Medulla oblongata (tissue), 1 donor: Measurements from ENCODE around the gene AP1M1.
A peak's percentile ranks its signal among the peaks of the same experiment; 100 is the strongest.

Source experiments
- DNase-seq: peaks from one replicate; pipeline ENCODE4 v3.0.0-alpha.2; 2015; ENCODE audit errors: extremely low spot score

The AP1M1 gene

DNA sequence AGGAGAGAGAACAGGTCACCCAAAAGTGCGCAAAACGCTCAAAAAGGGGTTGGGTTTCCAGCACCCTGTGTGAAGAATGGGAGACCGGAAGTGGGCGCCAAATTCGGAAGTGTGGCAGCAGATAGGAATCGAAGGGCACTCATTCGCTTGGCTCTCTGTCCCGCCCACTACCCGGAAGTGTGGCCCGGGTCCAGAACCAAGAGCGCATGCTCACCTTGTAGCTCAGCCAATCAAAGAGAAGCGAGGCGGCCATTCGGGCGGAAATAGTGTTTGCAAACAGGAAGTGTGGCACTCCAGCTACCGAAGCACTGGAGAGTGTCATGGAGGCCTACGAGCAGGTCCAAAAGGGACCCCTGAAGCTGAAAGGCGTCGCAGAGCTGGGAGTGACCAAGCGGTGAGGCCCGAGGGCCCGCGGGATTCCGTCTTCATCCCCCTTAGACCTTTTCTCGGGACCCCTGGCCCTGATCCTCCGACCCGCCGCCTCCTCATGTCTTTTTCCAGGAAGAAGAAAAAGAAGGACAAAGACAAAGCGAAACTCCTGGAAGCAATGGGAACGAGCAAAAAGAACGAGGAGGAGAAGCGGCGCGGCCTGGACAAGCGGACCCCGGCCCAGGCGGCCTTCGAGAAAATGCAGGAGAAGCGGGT lies 12.5 kb upstream of the AP1M1 start, which contains the start of gene FAM32A:
FAM32A (plus strand) TSS at position 288 of the 645 bp plus-strand sequence; CDS start at position 321, 33 bp downstream.
- DNase-seq, result peak; percentile 99

GRCh38 chr19:16185768-16186123 lies 12.0 kb upstream of the AP1M1 start:
- DNase-seq, result peak; percentile 29

DNA sequence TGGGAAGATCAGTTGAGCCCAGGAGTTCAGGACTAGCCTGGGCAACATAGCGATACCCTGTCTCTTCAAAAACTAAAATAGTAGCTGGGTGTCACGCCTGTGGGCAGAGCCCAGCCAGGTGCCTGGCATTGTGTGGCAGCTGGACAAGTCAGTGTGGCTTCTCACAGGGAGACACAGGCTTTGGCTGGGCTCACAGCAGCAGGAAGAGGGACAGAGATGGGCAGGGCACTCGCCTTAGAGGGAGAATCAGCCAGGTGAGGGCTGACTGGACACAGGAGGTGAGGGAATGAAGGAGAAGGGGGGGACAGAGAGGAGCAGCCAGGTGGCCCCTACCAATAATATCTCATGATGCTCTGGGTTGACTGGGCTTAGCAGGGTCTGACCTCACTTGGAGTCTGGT lies 9.2 kb upstream of the AP1M1 start:
- DNase-seq, result no peak

GRCh38 chr19:16190198-16190597 lies 7.5 kb upstream of the AP1M1 start:
- DNase-seq, result no peak

- DNase-seq, result no peak
These were observed 7.0 kb upstream of the AP1M1 start for GRCh38 chr19:16190736-16191135.

DNA sequence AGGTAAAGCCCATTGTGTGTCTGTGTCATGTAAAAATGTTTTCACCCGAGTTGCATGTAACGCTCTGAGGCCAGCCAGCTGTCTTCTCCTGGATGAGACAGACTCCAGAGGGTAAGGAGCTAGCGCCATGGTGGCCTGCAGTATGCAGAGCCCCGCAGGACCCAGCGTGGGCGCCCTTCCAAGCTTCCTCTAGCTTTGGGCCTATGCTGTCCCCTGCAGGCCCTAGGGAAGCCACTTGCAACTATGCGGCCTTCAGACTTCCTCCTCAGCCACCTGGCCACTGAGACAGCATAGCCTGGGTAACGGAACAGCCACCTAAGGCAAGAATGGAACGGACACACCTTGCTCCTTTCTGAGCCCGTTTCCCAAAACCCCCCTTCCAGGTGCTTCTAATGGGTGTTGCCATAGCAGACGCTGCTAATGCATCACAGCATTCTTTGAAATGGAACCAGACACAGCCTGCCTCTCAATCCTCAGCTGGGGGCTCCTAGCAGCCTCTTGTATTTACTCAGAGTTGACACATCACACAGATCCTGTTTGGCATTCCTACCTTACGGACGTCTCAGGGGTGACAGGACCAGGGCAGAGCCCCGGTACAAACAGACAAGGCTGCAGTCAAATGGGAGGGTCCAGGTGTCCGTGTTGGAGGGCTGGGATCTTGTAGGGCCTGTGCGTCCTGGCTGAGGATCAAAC lies 6.3 kb upstream of the AP1M1 start:
- no peak for DNase-seq

DNA sequence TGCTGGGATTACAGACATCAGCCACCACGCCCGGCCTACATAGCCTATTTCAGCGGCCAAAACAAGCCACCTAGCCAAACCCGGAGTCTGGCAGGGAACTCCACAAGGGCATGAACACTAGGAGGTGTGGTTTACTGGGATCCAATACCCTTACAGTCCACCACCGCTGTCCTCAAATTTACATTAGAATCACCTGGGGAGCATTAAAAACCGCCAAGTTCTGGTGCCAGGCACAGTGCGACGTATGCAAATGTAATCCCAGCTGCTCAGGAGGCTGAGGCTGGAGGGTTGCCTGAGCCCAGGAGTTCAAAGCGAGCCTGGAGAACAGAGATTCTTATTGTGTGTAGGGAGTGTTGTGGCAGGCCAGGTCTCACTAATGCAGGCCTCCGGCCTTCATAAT lies 4.2 kb upstream of the AP1M1 start:
- DNase-seq, result no peak

- DNase-seq, result no peak
These were observed 506 bp upstream of the AP1M1 start for GRCh38 chr19:16197188-16197621.

DNA sequence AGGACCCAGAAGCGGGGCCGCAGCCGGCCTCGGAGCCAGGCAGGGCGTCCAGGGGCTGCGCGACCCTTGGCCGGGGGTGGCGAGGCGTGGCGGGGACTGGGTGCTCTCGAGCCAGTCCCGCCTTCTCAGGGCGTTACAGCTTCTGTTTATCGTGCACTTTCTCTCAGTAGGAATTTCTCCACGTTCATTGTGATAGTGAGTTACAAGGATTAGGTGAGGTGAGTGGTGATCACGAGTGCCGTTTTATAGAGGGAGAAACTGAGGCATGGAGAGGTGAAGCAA lies 600 bp downstream of the AP1M1 start:
- DNase-seq, result no peak

GRCh38 chr19:16199275-16199932 lies 1.7 kb downstream of the AP1M1 start:
- no peak for DNase-seq

GRCh38 chr19:16200038-16201010 lies 2.6 kb downstream of the AP1M1 start:
- DNase-seq, result no peak

- no peak for DNase-seq
These were observed 3.3 kb downstream of the AP1M1 start for GRCh38 chr19:16201011-16201391.

DNA sequence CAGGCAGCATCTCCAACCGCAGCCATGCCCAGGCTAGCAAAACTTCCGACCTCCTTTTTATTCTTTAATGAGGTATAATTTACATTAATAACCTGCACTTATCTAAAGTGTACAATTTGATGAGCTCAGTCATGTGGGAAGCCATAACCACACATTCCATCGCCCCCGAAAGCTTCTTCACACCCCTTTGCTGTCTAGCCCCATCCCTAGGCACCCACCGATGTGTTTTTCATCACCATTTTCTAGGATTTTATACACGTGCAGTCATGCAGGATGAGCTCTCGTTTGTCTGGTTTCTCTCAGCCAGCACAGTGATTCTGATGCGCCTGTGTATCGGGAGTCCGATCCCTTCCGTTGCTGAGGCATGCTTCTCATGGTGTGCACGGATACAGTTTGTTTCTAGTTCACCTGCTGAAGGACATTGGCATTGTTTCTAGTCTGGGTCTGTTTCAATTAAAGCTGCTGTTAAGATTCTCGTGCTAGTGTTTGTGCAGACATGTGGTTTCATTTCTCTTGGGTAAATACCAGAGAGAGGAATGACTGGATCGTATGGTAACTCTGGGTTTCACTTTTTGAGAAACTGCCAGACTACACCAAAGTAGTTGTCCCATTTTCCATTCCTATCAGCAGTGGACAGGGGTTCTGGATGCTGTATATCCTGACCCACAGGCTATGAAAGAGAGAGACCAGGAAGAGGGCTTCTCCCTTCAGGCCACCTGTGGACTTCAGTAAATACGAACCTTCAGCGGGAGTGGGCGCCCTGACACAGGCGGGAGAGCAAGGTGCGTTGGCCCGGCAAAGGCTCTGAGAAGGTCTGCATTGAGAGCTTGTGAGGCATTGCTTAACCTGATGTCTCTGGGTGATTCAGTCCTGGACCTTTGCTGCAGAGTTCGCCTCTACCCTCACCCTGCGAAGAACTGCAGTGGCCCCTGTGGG lies 4.9 kb downstream of the AP1M1 start:
- no peak for DNase-seq

DNA sequence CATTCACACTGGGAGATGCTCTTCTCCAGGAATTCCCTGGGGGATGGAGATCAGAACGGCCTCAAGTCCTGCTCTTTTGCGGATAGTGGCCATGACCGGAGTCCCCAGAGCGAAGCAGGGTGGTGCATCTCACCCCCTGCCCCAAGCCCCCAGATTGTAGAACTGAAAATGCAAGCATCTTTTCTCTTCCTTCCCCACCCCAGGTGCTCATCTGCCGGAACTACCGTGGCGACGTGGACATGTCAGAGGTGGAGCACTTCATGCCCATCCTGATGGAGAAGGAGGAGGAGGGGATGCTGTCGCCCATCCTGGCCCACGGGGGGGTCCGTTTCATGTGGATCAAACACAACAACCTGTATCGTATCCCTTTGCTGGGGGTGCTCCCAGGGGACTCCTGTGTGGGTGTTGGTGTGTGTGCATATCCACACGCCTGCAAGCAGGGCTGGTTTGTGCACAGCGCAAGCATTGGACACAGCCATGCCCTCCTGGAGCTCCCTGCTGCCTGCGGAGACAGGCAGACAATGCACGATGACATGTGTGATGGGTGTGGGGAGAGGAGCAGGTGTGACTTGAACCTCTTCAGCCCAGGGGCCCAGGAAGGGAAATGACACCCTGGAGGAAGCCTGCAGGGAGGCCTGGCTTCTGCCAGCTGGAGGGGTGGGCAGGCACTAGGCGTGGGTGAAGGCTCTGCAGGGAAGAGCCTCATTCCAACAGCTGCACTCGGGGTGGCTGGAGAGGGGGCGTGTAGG lies 5.7 kb downstream of the AP1M1 start:
- DNase-seq, result no peak

DNA sequence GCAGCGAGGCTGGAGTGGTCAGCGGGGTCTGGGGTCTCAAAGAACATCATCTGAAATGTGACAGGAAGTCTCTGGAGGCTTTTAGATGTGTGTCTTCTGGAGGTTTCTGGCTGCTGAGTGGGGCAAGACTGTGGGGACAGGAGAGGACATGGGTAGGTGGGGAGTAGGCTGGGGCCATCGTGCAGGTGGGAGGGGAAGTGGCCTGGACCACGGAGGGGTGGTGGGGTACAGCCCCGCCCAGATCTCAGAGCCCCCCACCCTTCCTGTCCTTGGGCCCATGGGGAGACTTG lies 6.2 kb downstream of the AP1M1 start:
- DNase-seq, result no peak

DNA sequence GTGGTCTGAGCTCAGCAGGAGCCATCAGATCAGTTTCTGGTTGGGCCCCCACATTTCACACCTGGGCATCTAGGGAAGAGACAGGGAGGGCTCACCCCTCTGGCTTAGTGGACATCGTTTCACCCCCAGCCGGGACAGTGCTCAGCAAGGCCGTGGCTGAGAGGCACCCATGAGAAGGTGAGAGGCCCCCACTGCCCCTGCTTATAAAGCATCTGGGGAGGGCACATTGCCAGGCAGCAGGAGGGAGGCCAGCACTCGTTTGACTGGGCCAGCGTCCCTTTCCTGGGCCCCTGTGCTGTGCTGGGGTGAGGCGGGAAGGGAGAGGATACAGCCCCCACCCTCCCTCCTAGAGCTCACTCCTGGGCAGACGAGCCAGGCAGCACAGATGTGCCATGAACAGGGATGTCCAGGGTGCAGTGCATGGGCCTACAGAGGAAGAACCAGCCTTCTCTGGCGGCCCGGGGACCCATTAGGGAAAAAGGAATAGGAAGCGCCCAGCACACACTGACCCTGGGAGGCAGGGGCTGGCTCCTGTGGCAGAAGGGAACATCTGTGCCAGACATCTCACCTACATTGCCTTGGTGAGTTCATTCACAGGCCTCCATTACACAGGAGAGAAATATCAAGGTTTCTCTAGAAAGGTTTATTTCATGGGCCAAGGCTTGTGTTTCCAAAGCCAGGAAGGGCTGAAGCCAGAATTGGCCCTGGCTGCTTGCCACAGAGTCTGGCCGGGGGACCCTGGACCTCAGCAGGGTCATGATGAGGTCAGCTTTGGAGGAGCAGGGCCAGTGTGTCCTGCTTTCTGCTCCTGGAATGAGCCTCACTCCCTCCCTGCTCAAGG lies 7.7 kb downstream of the AP1M1 start:
- peak; percentile 26 for DNase-seq

DNA sequence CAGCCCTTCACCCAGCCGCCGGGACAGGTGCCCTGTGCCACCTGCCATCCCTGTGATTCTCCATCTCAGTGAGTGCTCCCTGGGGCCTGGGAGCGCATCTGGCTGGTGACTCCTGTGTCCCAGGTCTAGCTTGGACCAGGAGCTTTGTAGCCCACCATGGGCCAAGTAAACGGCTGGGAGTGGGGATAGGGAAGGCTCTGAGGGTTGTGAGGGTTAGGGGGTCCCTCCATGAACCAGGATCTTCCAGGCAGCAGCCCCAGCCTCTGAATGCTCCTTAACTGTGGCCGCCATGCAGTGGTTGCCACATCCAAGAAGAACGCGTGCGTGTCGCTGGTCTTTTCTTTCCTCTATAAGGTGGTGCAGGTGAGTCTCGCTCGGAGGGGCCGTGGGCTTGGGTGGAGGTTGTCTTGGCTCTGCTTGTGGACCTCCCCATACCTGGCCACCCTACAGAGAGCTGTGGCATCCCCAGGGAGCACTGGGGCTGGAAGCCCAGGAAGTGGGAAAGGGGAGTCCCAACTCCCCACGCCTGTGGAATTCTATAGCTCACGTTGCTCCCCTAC lies 8.4 kb downstream of the AP1M1 start:
- no peak for DNase-seq

- no peak for DNase-seq
These were observed 8.9 kb downstream of the AP1M1 start for GRCh38 chr19:16206637-16207036.

DNA sequence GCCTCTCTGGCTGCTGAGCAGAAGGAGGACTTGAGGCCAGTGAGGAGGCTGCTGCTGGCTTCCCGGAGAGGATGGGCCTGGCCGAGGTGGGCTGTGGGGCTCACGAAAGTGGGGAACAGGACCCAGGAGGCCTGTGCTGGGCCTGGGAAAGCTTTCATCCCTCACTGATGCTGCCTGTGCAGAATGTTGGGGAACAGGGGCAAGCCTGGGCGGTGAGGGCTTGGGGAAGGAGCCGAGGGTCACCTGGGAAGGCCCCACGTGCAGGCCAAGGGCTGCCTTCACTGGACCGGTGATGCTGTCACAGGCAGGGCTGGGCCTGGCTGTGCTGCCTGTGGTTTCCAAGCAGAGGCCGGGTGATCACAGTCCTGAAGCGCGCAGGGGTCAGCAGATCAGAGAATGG lies 9.4 kb downstream of the AP1M1 start:
- DNase-seq, result no peak
